ENCODE results near the gene SBF2. TPM values are rescaled to one million over a fixed set of nuclear protein-coding genes. Genes with fewer than 3 reads are reported as not detected.

SBF2 gene
- total and polyA plus RNA-seq, 9 of the 15 experiments (the other 6 are each of a cell fraction or from before 2014, with no cell fraction given) = 0.80 to 9.5 (median 5.0) TPM

- Histone ChIP-seq H3K4me3 (no peak overlapping the region), H3K27ac (ENCODE audit: extremely low read depth, low read depth, low read length) (no peak overlapping the region), H3K9ac (ENCODE audit: insufficient read depth in 1 of 2, low read depth in 2 of 2, low read length in 2 of 2) (no peak overlapping the region), H3K79me2 (ENCODE audit: control insufficient read depth, insufficient read depth, low read length) (no peaks in the 10 kb centered on the region), H3K4me1 (replicated peaks in 1 of 2; ENCODE audit: control insufficient read depth in 2 of 2, insufficient read depth in 2 of 2, low read length in 2 of 2) (no peaks in the 10 kb centered on the region; a peak in 2 of 5 replicates), H3K4me2 (ENCODE audit: insufficient read depth, low read length) (no peak overlapping the region), H2AFZ (ENCODE audit: low read depth, low read length) (no peak overlapping the region), H3K36me3 (ENCODE audit: control insufficient read depth, insufficient read depth, low read length) (no peaks in the 10 kb centered on the region), H3K27me3 (ENCODE audit: control insufficient read depth in 2 of 2, insufficient read depth in 2 of 2, low read length in 2 of 2) (peaks cover 6 to 11% of the 10 kb centered on the region in 2 experiments), H3K9me3 (replicated peaks; ENCODE audit: control insufficient read depth, insufficient read depth, low read depth, low read length) (no peaks in the 10 kb centered on the region), H4K20me1 (replicated peaks; ENCODE audit: control insufficient read depth, insufficient read depth, low read length) (no peaks in the 10 kb centered on the region), H3K9me1 (ENCODE audit: control insufficient read depth, insufficient read depth, low read length) (no peaks in the 10 kb centered on the region)
- ChIA-PET POLR2A (no interaction called here), CTCF (ENCODE audit: low intra/inter-chr PET ratio) (no interaction called here)
- DNase-seq (ENCODE audit: extremely low read depth in 1 of 4, low spot score in 3 of 4) (no peak), ATAC-seq (no peak), FAIRE-seq (no peak)
- WGBS (ENCODE audit: insufficient coverage, low coverage, missing lambda C conversion rate) = 14% methylated on average over 1 of the region's 1 CpG
- intact Hi-C loops (cut with micrococcal nuclease) = no loop called here
- in situ Hi-C loops (cut with MboI) = no loop called here
- no TSS peak for BruUV-seq (replicated peaks)
- TF ChIP-seq PHF21A (IDR thresholded peaks at IDR 0.05; ENCODE audit: borderline replicate concordance, low read depth) = no peak
- 0 out of 2 replicates have a peak, but pooled peaks have one; percentile 15 for TF ChIP-seq ATF3 (IDR thresholded peaks at IDR 0.05)
- no peak for TF ChIP-seq ATF3 (CRISPR knock-in tag; conservative IDR thresholded peaks at IDR 0.05)
- no peak for TF ChIP-seq ILF3 (IDR thresholded peaks at IDR 0.05; ENCODE audit: borderline replicate concordance)
- TF ChIP-seq ZNF695 (CRISPR knock-in tag; IDR thresholded peaks at IDR 0.05) = no peak
Observed at GRCh38 chr11:9927670-9928069, 366.3 kb downstream of the SBF2 start.

GRCh38 chr11:9923280-9923679 is 370.7 kb downstream of the SBF2 start:
- 10% methylated on average over 2 of the region's 2 CpGs for WGBS (ENCODE audit: insufficient coverage, low coverage, missing lambda C conversion rate)
- POLR2A ChIA-PET = interaction anchor here (0.6 kb wide), 1 partner anchor 13 kb away, joined by 4 read pairs; no protein-coding TSS in a partner anchor
- H3K27me3 ChIP-seq (ENCODE audit: control insufficient read depth in 2 of 2, insufficient read depth in 2 of 2, low read length in 2 of 2) = peaks cover 9 to 11% of the 10 kb centered on the region in 2 experiments

More at GRCh38 chr11:9923280-9923679, 370.7 kb downstream of the SBF2 start:
- TF ChIP-seq CBX5 (IDR thresholded peaks at IDR 0.05; ENCODE audit: borderline replicate concordance, low read depth) = no peak
- no peak for TF ChIP-seq THRA (IDR thresholded peaks at IDR 0.05)
- TF ChIP-seq ETS1 (conservative IDR thresholded peaks at IDR 0.05; ENCODE audit: control insufficient read depth, low read depth, low read length) = no peak
- no peak for TF ChIP-seq FOS (IDR thresholded peaks at IDR 0.05; ENCODE audit: extremely low read depth, insufficient read length)
- Histone ChIP-seq H3K4me3 (no peak overlapping the region), H3K4me2 (ENCODE audit: insufficient read depth, low read length) (no peak overlapping the region), H3K4me1 (replicated peaks in 1 of 2; ENCODE audit: control insufficient read depth in 2 of 2, insufficient read depth in 2 of 2, low read length in 2 of 2) (no peaks in the 10 kb centered on the region), H4K20me1 (replicated peaks; ENCODE audit: control insufficient read depth, insufficient read depth, low read length) (no peaks in the 10 kb centered on the region), H3K79me2 (ENCODE audit: control insufficient read depth, insufficient read depth, low read length) (no peaks in the 10 kb centered on the region), H3K9me1 (ENCODE audit: control insufficient read depth, insufficient read depth, low read length) (no peaks in the 10 kb centered on the region), H3K27ac (ENCODE audit: extremely low read depth, low read depth, low read length) (no peak overlapping the region), H2AFZ (ENCODE audit: low read depth, low read length) (no peak overlapping the region), H3K9ac (ENCODE audit: insufficient read depth in 1 of 2, low read depth in 2 of 2, low read length in 2 of 2) (no peak overlapping the region), H3K36me3 (ENCODE audit: control insufficient read depth, insufficient read depth, low read length) (no peaks in the 10 kb centered on the region), H3K9me3 (replicated peaks; ENCODE audit: control insufficient read depth, insufficient read depth, low read depth, low read length) (no peaks in the 10 kb centered on the region)
- CTCF ChIA-PET (ENCODE audit: low intra/inter-chr PET ratio) = no interaction called here
- DNase-seq (ENCODE audit: extremely low read depth in 1 of 4, low spot score in 3 of 4) (no peak), FAIRE-seq (no peak), ATAC-seq (no peak)
- no TSS peak for BruUV-seq (replicated peaks)
- in situ Hi-C loops (cut with MboI) (no loop called here), intact Hi-C loops (cut with micrococcal nuclease) (no loop called here)
